OCI-LY1 (cell line): ENCODE results near the gene MAP3K3.

Experiments
- H2AFZ ChIP-seq: fragments of 200-600 bp; sonication (generic), shearing (Covaris generic); 2 replicates; pipeline ENCODE4 v1.6.0; 2014; ENCODE audit warnings: antibody characterized with exemption, mild to moderate bottlenecking, low read length
- H3F3A ChIP-seq: fragments of 200-600 bp; sonication (generic), shearing (Covaris generic); 2 replicates; pipeline ENCODE4 v1.6.0; 2014; ENCODE audit warnings: mild to moderate bottlenecking, antibody characterized with exemption, low read length, moderate library complexity; ENCODE audit not compliant: insufficient read depth
- H3K27ac ChIP-seq: fragments of 200-600 bp; sonication (generic); 2 replicates; pipeline ENCODE4 v1.5.1; 2014; ENCODE audit warnings: low read length, mixed run types, mild to moderate bottlenecking, low read depth; ENCODE audit not compliant: poor library complexity, severe bottlenecking
- H3K27me3 ChIP-seq: fragments of 200-600 bp; sonication (generic); 2 replicates; pipeline ENCODE4 v1.6.0; 2014; ENCODE audit warnings: antibody characterized with exemption, mild to moderate bottlenecking, low read length, moderate library complexity; ENCODE audit not compliant: insufficient read depth
- H3K36me3 ChIP-seq: fragments of 200-600 bp; sonication (generic); 2 replicates; pipeline ENCODE4 v1.6.1; 2014; ENCODE audit warnings: mild to moderate bottlenecking, antibody characterized with exemption, low read length, moderate library complexity, mixed read lengths; ENCODE audit not compliant: insufficient read depth
- H3K4me1 ChIP-seq: fragments of 200-600 bp; sonication (generic); 2 replicates; pipeline ENCODE4 v1.5.1; 2014; ENCODE audit warnings: mild to moderate bottlenecking, low read length, moderate library complexity; ENCODE audit not compliant: insufficient read depth, severe bottlenecking
- H3K4me2 ChIP-seq: fragments of 200-600 bp; sonication (generic), shearing (Covaris generic); 2 replicates; pipeline ENCODE4 v1.6.1; 2014; ENCODE audit warnings: low read length
- H3K4me3 ChIP-seq: fragments of 200-600 bp; sonication (generic); 2 replicates; pipeline ENCODE4 v1.5.1; 2014; ENCODE audit warnings: low read length, low read depth, mild to moderate bottlenecking, mixed read lengths; ENCODE audit not compliant: poor library complexity, severe bottlenecking
- H3K79me2 ChIP-seq: fragments of 200-600 bp; shearing (Covaris generic); 2 replicates; pipeline ENCODE4 v1.6.1; 2016; ENCODE audit warnings: mixed run types, low read length, mixed read lengths; ENCODE audit not compliant: insufficient read depth
- H3K9ac ChIP-seq: fragments of 200-600 bp; sonication (generic), shearing (Covaris generic); 2 replicates; pipeline ENCODE4 v1.6.1; 2014; ENCODE audit warnings: mild to moderate bottlenecking, low read length, mixed read lengths
- H3K9me2 ChIP-seq: fragments of 200-600 bp; sonication (generic), shearing (Covaris generic); 2 replicates; pipeline ENCODE4 v1.6.1; 2014; ENCODE audit warnings: low read depth, mild to moderate bottlenecking, low read length, mixed read lengths
- H3K9me3 ChIP-seq: fragments of 200-600 bp; shearing (Covaris generic); 2 replicates; pipeline ENCODE4 v1.6.1; 2014; ENCODE audit warnings: low read length, mixed read lengths
- H4K20me1 ChIP-seq: fragments of 200-600 bp; sonication (generic), shearing (Covaris generic); 2 replicates; pipeline ENCODE4 v1.6.0; 2016; ENCODE audit warnings: mild to moderate bottlenecking, low read length; ENCODE audit not compliant: insufficient read depth
- CTCF ChIP-seq: fragments of 200-600 bp; sonication (generic), shearing (Covaris generic); IDR thresholded peaks from 2 replicates; pipeline ENCODE4 v1.5.1; 2017; ENCODE audit warnings: mild to moderate bottlenecking, antibody characterized with exemption, low read length, moderate library complexity, mixed read lengths
- EZH2 ChIP-seq: fragments of 200-600 bp; sonication (generic), shearing (Covaris generic); IDR thresholded peaks from 2 replicates; pipeline ENCODE4 v1.8.0; 2017; ENCODE audit warnings: borderline replicate concordance, mixed run types, mild to moderate bottlenecking, antibody characterized with exemption, low read length, moderate library complexity, mixed read lengths

The MAP3K3 gene

GRCh38 chr17:63657786-63658185 lies 35.6 kb downstream of the MAP3K3 start:
- Histone ChIP-seq H3K27me3 (no peaks in the 10 kb centered on the region), H3K9me3 (no peaks in the 10 kb centered on the region), H3K9me2 (no peaks in the 10 kb centered on the region), H3F3A (no peaks in the 10 kb centered on the region), H3K9ac (no peak overlapping the region), H3K79me2 (no peaks in the 10 kb centered on the region), H3K27ac (no peak overlapping the region), H3K4me2 (no peak overlapping the region), H4K20me1 (no peaks in the 10 kb centered on the region), H3K4me3 (no peak overlapping the region), H2AFZ (no peak overlapping the region), H3K36me3 (peaks cover 29% of the 10 kb centered on the region; the same call in 1 of the 2 replicates), H3K4me1 (no peaks in the 10 kb centered on the region)
- TF ChIP-seq CTCF (no peak), EZH2 (no peak)

- no peaks in the 10 kb centered on the region for H3F3A ChIP-seq
- no peak overlapping the region for H3K4me2 ChIP-seq
- peaks cover 29% of the 10 kb centered on the region; the same call in 1 of the 2 replicates for H3K36me3 ChIP-seq
- no peaks in the 10 kb centered on the region for H3K9me3 ChIP-seq
- H3K27me3 ChIP-seq: no peaks in the 10 kb centered on the region
- H3K4me1 ChIP-seq: no peaks in the 10 kb centered on the region
- H3K79me2 ChIP-seq: no peaks in the 10 kb centered on the region
- no peaks in the 10 kb centered on the region for H3K9me2 ChIP-seq
- no peak overlapping the region for H3K27ac ChIP-seq
- H3K4me3 ChIP-seq: no peak overlapping the region
- no peak overlapping the region for H2AFZ ChIP-seq
- H4K20me1 ChIP-seq: no peaks in the 10 kb centered on the region
- no peak overlapping the region for H3K9ac ChIP-seq
- TF ChIP-seq CTCF (no peak), EZH2 (no peak)
These were observed 36.1 kb downstream of the MAP3K3 start for GRCh38 chr17:63658366-63658765.

DNA sequence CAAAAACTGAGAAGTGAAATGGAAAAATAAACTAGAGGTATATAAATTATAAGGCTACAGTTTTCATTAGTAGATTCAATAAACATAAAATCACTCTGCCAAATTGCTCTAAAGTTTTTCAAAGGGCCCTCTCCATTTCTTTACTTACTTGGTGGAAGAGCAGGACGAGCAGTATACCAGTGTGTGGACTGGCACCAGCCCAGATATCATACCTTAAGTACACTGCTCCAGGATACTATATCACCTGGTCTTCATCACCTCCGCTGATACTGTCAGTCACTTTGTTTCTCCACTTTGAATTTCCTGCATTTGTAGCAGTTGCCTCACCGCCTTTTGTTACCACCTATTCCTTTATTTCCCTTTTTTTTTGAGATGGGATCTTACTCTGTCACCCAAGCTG lies 37.6 kb downstream of the MAP3K3 start:
- Histone ChIP-seq H3K9me3 (no peaks in the 10 kb centered on the region), H3K36me3 (peaks cover 25% of the 10 kb centered on the region; the same call in 1 of the 2 replicates), H3K4me3 (no peak overlapping the region), H3K79me2 (no peaks in the 10 kb centered on the region), H2AFZ (no peak overlapping the region), H3K27me3 (no peaks in the 10 kb centered on the region), H3K27ac (no peak overlapping the region), H4K20me1 (no peaks in the 10 kb centered on the region), H3K9ac (no peak overlapping the region), H3F3A (no peaks in the 10 kb centered on the region), H3K4me1 (no peaks in the 10 kb centered on the region), H3K9me2 (no peaks in the 10 kb centered on the region), H3K4me2 (no peak overlapping the region)
- TF ChIP-seq CTCF (no peak), EZH2 (no peak)
